Measurements from ENCODE around the gene NRTN. TPM values are rescaled to one million over a fixed set of nuclear protein-coding genes. Genes with fewer than 3 reads are reported as not detected.

Gene NRTN
- polyA plus RNA-seq, 1 donor from 2014 or later: 0.62 TPM

- Histone ChIP-seq H3K27me3 (ENCODE audit: insufficient read depth, low read depth, low read length) (no peaks in the 10 kb centered on the region), H3K27ac (ENCODE audit: low read length) (no peak overlapping the region), H3F3A (ENCODE audit: insufficient read depth, low read length, poor library complexity, severe bottlenecking) (no peaks in the 10 kb centered on the region), H3K4me2 (ENCODE audit: low read length) (no peak overlapping the region), H3K4me3 (ENCODE audit: low read length) (no peak overlapping the region), H2AFZ (ENCODE audit: low read depth, low read length) (no peak overlapping the region), H4K20me1 (ENCODE audit: insufficient read depth) (no peaks in the 10 kb centered on the region), H3K79me2 (replicated peaks; ENCODE audit: insufficient read depth, low read length) (no peaks in the 10 kb centered on the region), H3K36me3 (ENCODE audit: insufficient read depth, low read length) (no peaks in the 10 kb centered on the region), H3K9me2 (ENCODE audit: insufficient read depth, low read length) (no peaks in the 10 kb centered on the region), H3K9me3 (ENCODE audit: low read length) (no peaks in the 10 kb centered on the region), H3K9ac (ENCODE audit: low read length) (no peak overlapping the region)
- no peak for TF ChIP-seq EZH2 (IDR thresholded peaks at IDR 0.05; ENCODE audit: borderline replicate concordance, insufficient read depth, low read length, poor library complexity, severe bottlenecking)
- TF ChIP-seq TAF1 (IDR thresholded peaks at IDR 0.05; ENCODE audit: low read depth): no peak
- TF ChIP-seq REST (IDR thresholded peaks at IDR 0.05; ENCODE audit: borderline replicate concordance): no peak
- TF ChIP-seq MXI1 (conservative IDR thresholded peaks at IDR 0.05; ENCODE audit: poor library complexity, severe bottlenecking): no peak
- no peak for TF ChIP-seq POLR2AphosphoS5 (IDR thresholded peaks at IDR 0.05)
- no peak for TF ChIP-seq RAD21 (conservative IDR thresholded peaks at IDR 0.05)
- no peak for TF ChIP-seq CTCF (IDR thresholded peaks at IDR 0.05; ENCODE audit: poor library complexity, severe bottlenecking)
- no peak for TF ChIP-seq EP300 (conservative IDR thresholded peaks at IDR 0.05; ENCODE audit: poor library complexity, severe bottlenecking)
- TF ChIP-seq SMC3 (conservative IDR thresholded peaks at IDR 0.05; ENCODE audit: poor library complexity): no peak
These were observed 17.3 kb upstream of the NRTN start for GRCh38 chr19:5787409-5788182.

GRCh38 chr19:5788422-5788821 is 16.4 kb upstream of the NRTN start:
- no peaks in the 10 kb centered on the region for H3K36me3 ChIP-seq (ENCODE audit: insufficient read depth, low read length)
- no peak overlapping the region for H3K9ac ChIP-seq (ENCODE audit: low read length)
- no peak overlapping the region for H3K4me3 ChIP-seq (ENCODE audit: low read length)
- no peaks in the 10 kb centered on the region for H3F3A ChIP-seq (ENCODE audit: insufficient read depth, low read length, poor library complexity, severe bottlenecking)
- no peak overlapping the region for H3K4me2 ChIP-seq (ENCODE audit: low read length)
- H4K20me1 ChIP-seq (ENCODE audit: insufficient read depth): no peaks in the 10 kb centered on the region
- H3K27me3 ChIP-seq (ENCODE audit: insufficient read depth, low read depth, low read length): no peaks in the 10 kb centered on the region
- no peaks in the 10 kb centered on the region for H3K79me2 ChIP-seq (replicated peaks; ENCODE audit: insufficient read depth, low read length)
- TF ChIP-seq RAD21 (conservative IDR thresholded peaks at IDR 0.05): no peak
- no peak for TF ChIP-seq SMC3 (conservative IDR thresholded peaks at IDR 0.05; ENCODE audit: poor library complexity)
- TF ChIP-seq POLR2AphosphoS5 (IDR thresholded peaks at IDR 0.05): no peak
- no peak for TF ChIP-seq TAF1 (IDR thresholded peaks at IDR 0.05; ENCODE audit: low read depth)
- no peak for TF ChIP-seq EZH2 (IDR thresholded peaks at IDR 0.05; ENCODE audit: borderline replicate concordance, insufficient read depth, low read length, poor library complexity, severe bottlenecking)
- no peak for TF ChIP-seq EP300 (conservative IDR thresholded peaks at IDR 0.05; ENCODE audit: poor library complexity, severe bottlenecking)
- TF ChIP-seq MXI1 (conservative IDR thresholded peaks at IDR 0.05; ENCODE audit: poor library complexity, severe bottlenecking): no peak
- TF ChIP-seq REST (IDR thresholded peaks at IDR 0.05; ENCODE audit: borderline replicate concordance): no peak
- no peak for TF ChIP-seq CTCF (IDR thresholded peaks at IDR 0.05; ENCODE audit: poor library complexity, severe bottlenecking)
- H2AFZ ChIP-seq (ENCODE audit: low read depth, low read length): no peak overlapping the region
- no peaks in the 10 kb centered on the region for H3K9me2 ChIP-seq (ENCODE audit: insufficient read depth, low read length)
- no peaks in the 10 kb centered on the region for H3K9me3 ChIP-seq (ENCODE audit: low read length)
- no peak overlapping the region for H3K27ac ChIP-seq (ENCODE audit: low read length)
